ENCODE measurements around the gene KLHL18. TPM values are rescaled to one million over a fixed set of nuclear protein-coding genes. Genes with fewer than 3 reads are reported as not detected.
A peak's percentile ranks its signal among the peaks of the same experiment; 100 is the strongest.
"Not testable (repeated sequence)": the region's sequence is repeated elsewhere in the genome, so short reads cannot be mapped to it uniquely, and the experiment has no call there.

Gene KLHL18
- total RNA-seq, 1 donor from 2014 or later, result 10.1 TPM

- DNase-seq (ENCODE audit: extremely low spot score in 2 of 2), result no peak
- no peaks in the 10 kb centered on the region for H3K9me3 ChIP-seq
- intact Hi-C loops (cut with DNase I), result no loop called here
- H3K4me3 ChIP-seq, result no peak overlapping the region
- TF ChIP-seq POLR2AphosphoS5 (IDR thresholded peaks at IDR 0.05; ENCODE audit: insufficient read depth in 1 of 2, low read depth in 1 of 2) (no peak), CTCF (IDR thresholded peaks at IDR 0.05) (no peak), POLR2A (IDR thresholded peaks at IDR 0.05) (no peak)
- peaks cover 7% of the 10 kb centered on the region for H3K4me1 ChIP-seq
- no peak overlapping the region for H3K27ac ChIP-seq
- H3K27me3 ChIP-seq, result no peaks in the 10 kb centered on the region
- no peaks in the 10 kb centered on the region for H3K36me3 ChIP-seq
Observed at GRCh38 chr3:47366833-47367232, 84.1 kb downstream of the KLHL18 start.

- Histone ChIP-seq H3K36me3 (no peaks in the 10 kb centered on the region), H3K27ac (no peak overlapping the region), H3K9me3 (no peaks in the 10 kb centered on the region), H3K4me1 (peaks cover 7% of the 10 kb centered on the region), H3K4me3 (no peak overlapping the region), H3K27me3 (no peaks in the 10 kb centered on the region)
- no peak for TF ChIP-seq POLR2AphosphoS5 (IDR thresholded peaks at IDR 0.05; ENCODE audit: insufficient read depth in 1 of 2, low read depth in 1 of 2)
- TF ChIP-seq CTCF (IDR thresholded peaks at IDR 0.05), result no peak
- no peak for TF ChIP-seq POLR2A (IDR thresholded peaks at IDR 0.05)
- no peak for DNase-seq (ENCODE audit: extremely low spot score in 2 of 2)
- intact Hi-C loops (cut with DNase I), result no loop called here
Observed at GRCh38 chr3:47367631-47368030, 84.9 kb downstream of the KLHL18 start.

- DNase-seq (ENCODE audit: extremely low spot score in 2 of 2); H3K36me3 ChIP-seq; H3K27ac ChIP-seq; H3K4me3 ChIP-seq; H3K9me3 ChIP-seq; H3K4me1 ChIP-seq; H3K27me3 ChIP-seq; intact Hi-C loops (cut with DNase I): not testable (repeated sequence)
Observed at GRCh38 chr3:47370020-47370419, 87.3 kb downstream of the KLHL18 start.

GRCh38 chr3:47370887-47371697 lies 88.3 kb downstream of the KLHL18 start:
- no peaks in the 10 kb centered on the region for H3K27me3 ChIP-seq
- TF ChIP-seq CTCF (IDR thresholded peaks at IDR 0.05), result peak in 1 of 3 experiments; percentile 26
- no peak for TF ChIP-seq POLR2AphosphoS5 (IDR thresholded peaks at IDR 0.05; ENCODE audit: insufficient read depth in 1 of 2, low read depth in 1 of 2)
- no peak overlapping the region for H3K27ac ChIP-seq
- intact Hi-C loops (cut with DNase I), result no loop called here
- no peak for DNase-seq (ENCODE audit: extremely low spot score in 2 of 2)
- H3K4me1 ChIP-seq, result no peaks in the 10 kb centered on the region
- no peak overlapping the region for H3K4me3 ChIP-seq
- H3K9me3 ChIP-seq, result no peaks in the 10 kb centered on the region
- H3K36me3 ChIP-seq, result no peaks in the 10 kb centered on the region

- intact Hi-C loops (cut with DNase I), result no loop called here
- TF ChIP-seq CTCF (IDR thresholded peaks at IDR 0.05) (no peak), POLR2A (IDR thresholded peaks at IDR 0.05) (no peak)
- no peaks in the 10 kb centered on the region for H3K36me3 ChIP-seq
- DNase-seq (ENCODE audit: extremely low spot score in 2 of 2), result no peak
- no peak overlapping the region for H3K4me3 ChIP-seq
- no peaks in the 10 kb centered on the region for H3K27me3 ChIP-seq
- H3K9me3 ChIP-seq, result no peaks in the 10 kb centered on the region
- H3K4me1 ChIP-seq, result peaks cover 5% of the 10 kb centered on the region
- H3K27ac ChIP-seq, result no peak overlapping the region
Observed at GRCh38 chr3:47374587-47374986, 91.8 kb downstream of the KLHL18 start.

All from vagina (tissue), 2 donors.